IMR-90 (cell line): ENCODE measurements around the gene VILL.

Experiments
- CEBPB ChIP-seq: IDR thresholded peaks from 2 replicates; pipeline ENCODE4 v1.6.1; 2012; ENCODE audit warnings: low read depth, low read length, improper control_type of control experiment
- CHD1 ChIP-seq: IDR thresholded peaks from 2 replicates; pipeline ENCODE4 v1.6.1; 2012; ENCODE audit warnings: low read depth, low read length, improper control_type of control experiment
- CTCF ChIP-seq: conservative IDR thresholded peaks from 2 replicates; pipeline ENCODE4 v1.5.1; 2012; ENCODE audit warnings: mild to moderate bottlenecking, low read depth, low read length, improper control_type of control experiment
- POLR2A ChIP-seq: IDR thresholded peaks from 2 replicates; pipeline ENCODE4 v1.6.1; 2012; ENCODE audit warnings: mild to moderate bottlenecking, low read depth, low read length

- no peak for TF ChIP-seq CTCF
- no peak for TF ChIP-seq POLR2A
- no peak for TF ChIP-seq CEBPB
- TF ChIP-seq CHD1, result no peak
These were observed 26.4 kb downstream of the VILL start for GRCh38 chr3:38016847-38017444.
